ENCODE results near the gene CERK.

GRCh38 chr22:46769706-46770105 lies 31.7 kb upstream of the CERK start:
- TF ChIP-seq CTCF (IDR thresholded peaks at IDR 0.05) (no peak), POLR2A (IDR thresholded peaks at IDR 0.05) (no peak)
